ENCODE results near the gene PCNP.
"Not testable (repeated sequence)": the region's sequence is repeated elsewhere in the genome, so short reads cannot be mapped to it uniquely, and the experiment has no call there.

The PCNP gene

GRCh38 chr3:101634591-101635196, 60.7 kb downstream of the PCNP start:
- no peak for DNase-seq

- no peak for DNase-seq
Measured at GRCh38 chr3:101635345-101635744, 61.4 kb downstream of the PCNP start.

DNA sequence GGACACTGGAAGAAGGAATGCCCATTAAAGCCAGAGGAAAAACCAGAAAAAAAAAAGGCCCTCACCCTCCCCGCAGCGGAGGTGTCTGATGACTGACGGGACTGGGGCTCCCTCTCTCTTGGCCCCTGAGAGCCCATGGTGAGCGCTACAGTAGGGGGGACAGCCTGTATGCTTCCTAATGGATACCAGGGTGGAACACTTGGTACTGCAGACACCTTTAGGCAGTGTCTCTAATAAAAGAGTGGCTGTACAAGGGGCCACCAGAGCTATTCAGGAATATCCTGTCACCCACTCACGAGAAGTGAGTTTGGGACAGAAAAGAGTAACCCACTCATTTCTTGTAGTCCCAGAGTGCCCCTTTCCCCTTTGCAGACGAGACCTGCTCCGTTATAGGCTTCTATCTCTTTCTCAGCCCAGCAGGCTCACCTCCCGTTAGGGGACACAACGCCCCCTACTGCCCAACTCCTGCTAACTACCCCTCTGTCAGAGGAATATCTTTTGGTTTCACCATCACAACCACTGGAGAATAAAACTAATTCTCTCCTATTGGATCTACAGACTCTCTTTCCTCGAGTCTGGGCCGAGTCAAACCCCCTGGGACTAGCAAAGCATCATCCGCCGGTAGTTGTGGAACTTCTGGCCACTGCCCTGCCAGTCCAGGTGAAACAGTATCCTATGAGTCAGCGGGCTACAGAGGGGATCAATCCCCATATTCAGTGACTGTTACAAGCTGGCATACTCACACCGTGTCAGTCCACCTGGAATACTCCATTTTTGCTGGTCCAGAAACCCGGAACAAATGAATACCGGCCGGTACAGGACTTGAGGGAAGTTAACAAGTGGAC, 62.2 kb downstream of the PCNP start:
- DNase-seq, result peak; percentile 73

- no peak for DNase-seq
Measured at GRCh38 chr3:101637451-101637850, 63.5 kb downstream of the PCNP start.

DNA sequence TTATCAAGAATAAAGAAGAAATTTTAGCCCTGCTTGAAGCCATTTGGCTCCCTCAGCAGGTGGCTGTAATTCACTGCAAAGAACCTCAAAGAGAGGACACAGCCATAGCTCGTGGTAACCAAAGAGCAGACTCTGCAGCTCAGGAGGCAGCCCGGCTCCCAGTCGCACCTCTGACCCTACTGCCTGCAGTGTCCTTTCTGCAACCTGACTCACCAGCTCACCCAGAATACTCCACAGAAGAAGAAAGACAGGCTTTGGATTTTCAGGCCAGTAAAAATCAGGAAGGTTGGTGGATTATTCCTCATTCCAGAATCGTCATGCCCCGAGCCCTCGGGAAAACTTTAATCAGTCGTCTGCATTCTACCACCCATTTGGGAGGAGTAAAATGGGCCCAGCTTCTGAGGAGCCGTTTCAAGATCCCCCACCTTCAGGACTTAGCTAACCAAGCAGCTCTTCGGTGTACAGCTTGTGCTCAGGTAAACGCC, 64.3 kb downstream of the PCNP start:
- no peak for DNase-seq

- no peak for DNase-seq
Measured at GRCh38 chr3:101639280-101639963, 65.4 kb downstream of the PCNP start.

DNA sequence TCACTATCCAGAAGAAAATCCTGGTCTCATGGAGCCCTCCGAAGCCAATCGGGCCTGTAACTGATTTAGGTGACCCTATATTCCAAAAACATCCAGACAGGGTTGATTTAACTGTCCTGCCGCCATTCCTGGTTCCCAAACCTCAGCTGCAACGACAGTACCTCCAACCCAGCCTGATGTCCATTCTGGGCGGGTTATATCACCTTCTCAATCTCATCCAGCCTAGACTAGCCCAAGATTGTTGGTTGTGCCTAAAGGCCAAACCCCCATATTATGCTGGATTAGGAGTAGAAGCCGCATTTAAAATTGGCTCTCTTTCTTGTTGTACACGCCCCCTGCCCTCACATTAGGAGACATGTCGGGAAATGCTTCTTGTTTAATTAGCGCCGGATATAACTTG, 66.3 kb downstream of the PCNP start:
- no peak for DNase-seq

GRCh38 chr3:101641397-101642115, 67.6 kb downstream of the PCNP start:
- not testable (repeated sequence) for DNase-seq

GRCh38 chr3:101642441-101642840, 68.5 kb downstream of the PCNP start:
- no peak for DNase-seq

GRCh38 chr3:101643009-101643844, 69.2 kb downstream of the PCNP start:
- DNase-seq, result no peak

Measured in CD4-positive, alpha-beta T cell treated with Interleukin-17A for 1 hour (primary cell).